Neural progenitor cell (in vitro differentiated cells): Measurements from ENCODE around the gene BLTP3A. TPM values are rescaled to one million over a fixed set of nuclear protein-coding genes. Genes with fewer than 3 reads are reported as not detected.
"Not testable (repeated sequence)": the region's sequence is repeated elsewhere in the genome, so short reads cannot be mapped to it uniquely, and the experiment has no call there.

Experiments
- DNase-seq: peaks from one replicate; pipeline ENCODE4 v3.0.0-alpha.2; 2016; ENCODE audit warnings: low spot score
- H2AFZ ChIP-seq: fragments of 200-600 bp; sonication (generic); replicated peaks from 2 replicates; pipeline ENCODE4 v1.6.1; 2016; ENCODE audit warnings: antibody characterized with exemption
- H3F3A ChIP-seq: fragments of 200-600 bp; sonication (generic); 2 replicates; pipeline ENCODE4 v1.6.1; 2016; ENCODE audit warnings: antibody characterized with exemption, low read depth
- H3K27ac ChIP-seq: fragments of 200-600 bp; sonication (generic); 2 replicates; pipeline ENCODE4 v1.5.1; 2016; ENCODE audit warnings: mild to moderate bottlenecking
- H3K27me3 ChIP-seq: fragments of 200-600 bp; sonication (generic); 2 replicates; pipeline ENCODE4 v1.6.1; 2016; ENCODE audit warnings: mild to moderate bottlenecking, moderate library complexity
- H3K36me3 ChIP-seq: fragments of 200-600 bp; sonication (generic); 2 replicates; pipeline ENCODE4 v1.5.1; 2016
- H3K4me1 ChIP-seq: fragments of 200-600 bp; sonication (generic); 2 replicates; pipeline ENCODE4 v1.6.1; 2016; ENCODE audit warnings: mixed run types
- H3K4me2 ChIP-seq: fragments of 200-600 bp; sonication (generic); 2 replicates; pipeline ENCODE4 v1.6.1; 2016
- H3K4me3 ChIP-seq: fragments of 200-600 bp; sonication (generic); 2 replicates; pipeline ENCODE4 v1.5.1; 2016
- H3K79me2 ChIP-seq: fragments of 200-600 bp; sonication (generic); 2 replicates; pipeline ENCODE4 v1.6.1; 2016; ENCODE audit warnings: low read depth
- H3K9ac ChIP-seq: fragments of 200-600 bp; sonication (generic); 2 replicates; pipeline ENCODE4 v1.6.1; 2016
- H3K9me3 ChIP-seq: fragments of 200-600 bp; sonication (generic); 2 replicates; pipeline ENCODE4 v1.5.1; 2016; ENCODE audit warnings: low read depth
- H4K20me1 ChIP-seq: fragments of 200-600 bp; sonication (generic); 2 replicates; pipeline ENCODE4 v1.6.1; 2016; ENCODE audit warnings: low read depth
- H3K27ac Mint-ChIP-seq: 3 replicates; pipeline ENCODE4 v1.8.0; 2021; ENCODE audit warnings: mixed read lengths
- H3K27me3 Mint-ChIP-seq: 2 replicates; pipeline ENCODE4 v1.8.0; 2022; ENCODE audit warnings: low read depth, mild to moderate bottlenecking, inconsistent platforms, moderate library complexity, mixed read lengths; ENCODE audit not compliant: insufficient read depth
- H3K36me3 Mint-ChIP-seq: 3 replicates; pipeline ENCODE4 v1.8.0; 2021; ENCODE audit warnings: mixed read lengths
- H3K4me1 Mint-ChIP-seq: 3 replicates; pipeline ENCODE4 v1.8.0; 2021; ENCODE audit warnings: mixed read lengths
- H3K4me3 Mint-ChIP-seq: 3 replicates; pipeline ENCODE4 v1.8.0; 2021; ENCODE audit warnings: mild to moderate bottlenecking, moderate library complexity, mixed read lengths
- H3K9me3 Mint-ChIP-seq: 3 replicates; pipeline ENCODE4 v1.8.0; 2020; ENCODE audit warnings: mixed read lengths
- CTCF ChIP-seq: fragments of 200-600 bp; sonication (generic); IDR thresholded peaks from 2 replicates; pipeline ENCODE4 v1.5.1; 2017; ENCODE audit warnings: antibody characterized with exemption, mild to moderate bottlenecking
- EZH2 ChIP-seq: fragments of 200-600 bp; sonication (generic); IDR thresholded peaks from 2 replicates; pipeline ENCODE4 v1.6.1; 2017; ENCODE audit warnings: antibody characterized with exemption, mild to moderate bottlenecking, moderate library complexity
- EZH2phosphoT487 ChIP-seq: fragments of 200-600 bp; sonication (generic); IDR thresholded peaks from 2 replicates; pipeline ENCODE4 v1.6.1; 2017; ENCODE audit warnings: antibody characterized with exemption
- total RNA-seq: library from RNA; depleted of rRNA; stranded (reverse); fragments of >200 nt; gene quantifications from 2 replicates; pipeline ENCODE4 v1.2.3, GENCODE V29; 2015; ENCODE audit warnings: low replicate concordance

The BLTP3A gene
- total RNA-seq, 1 donor from 2014 or later: 13.8 TPM

- H3F3A ChIP-seq: no peaks in the 10 kb centered on the region
- Mint-ChIP-seq H3K27me3 (no peaks in the 10 kb centered on the region), H3K9me3 (no peaks in the 10 kb centered on the region), H3K36me3 (no peaks in the 10 kb centered on the region), H3K4me3 (no peak overlapping the region), H3K27ac (no peak overlapping the region), H3K4me1 (peaks cover 10% of the 10 kb centered on the region)
- H3K9me3 ChIP-seq: no peaks in the 10 kb centered on the region
- no peak overlapping the region for H3K27ac ChIP-seq
- no peaks in the 10 kb centered on the region for H3K79me2 ChIP-seq
- H3K9ac ChIP-seq: no peak overlapping the region
- H3K4me3 ChIP-seq: no peak overlapping the region
- DNase-seq: no peak
- H3K27me3 ChIP-seq: no peaks in the 10 kb centered on the region
- no peaks in the 10 kb centered on the region for H3K4me1 ChIP-seq
- H4K20me1 ChIP-seq: no peaks in the 10 kb centered on the region
- H3K4me2 ChIP-seq: no peak overlapping the region
- H2AFZ ChIP-seq: no peak overlapping the region
- no peaks in the 10 kb centered on the region for H3K36me3 ChIP-seq
- no peak for TF ChIP-seq EZH2phosphoT487
- TF ChIP-seq EZH2: no peak
- no peak for TF ChIP-seq CTCF
Measured at GRCh38 chr6:34743625-34744293, 48.1 kb upstream of the BLTP3A start.

- not testable (repeated sequence) for H3K4me2 ChIP-seq, H3K9me3 Mint-ChIP-seq, H3K79me2 ChIP-seq, H3K27me3 ChIP-seq, H3K36me3 Mint-ChIP-seq, H4K20me1 ChIP-seq, H3K4me3 ChIP-seq, H3K9ac ChIP-seq, H3K4me3 Mint-ChIP-seq, H3K4me1 Mint-ChIP-seq, H3K27ac Mint-ChIP-seq, H3F3A ChIP-seq, DNase-seq, H2AFZ ChIP-seq, H3K9me3 ChIP-seq, H3K27me3 Mint-ChIP-seq, H3K27ac ChIP-seq, H3K36me3 ChIP-seq, H3K4me1 ChIP-seq
Measured at GRCh38 chr6:34744294-34744647, 47.6 kb upstream of the BLTP3A start.

DNA sequence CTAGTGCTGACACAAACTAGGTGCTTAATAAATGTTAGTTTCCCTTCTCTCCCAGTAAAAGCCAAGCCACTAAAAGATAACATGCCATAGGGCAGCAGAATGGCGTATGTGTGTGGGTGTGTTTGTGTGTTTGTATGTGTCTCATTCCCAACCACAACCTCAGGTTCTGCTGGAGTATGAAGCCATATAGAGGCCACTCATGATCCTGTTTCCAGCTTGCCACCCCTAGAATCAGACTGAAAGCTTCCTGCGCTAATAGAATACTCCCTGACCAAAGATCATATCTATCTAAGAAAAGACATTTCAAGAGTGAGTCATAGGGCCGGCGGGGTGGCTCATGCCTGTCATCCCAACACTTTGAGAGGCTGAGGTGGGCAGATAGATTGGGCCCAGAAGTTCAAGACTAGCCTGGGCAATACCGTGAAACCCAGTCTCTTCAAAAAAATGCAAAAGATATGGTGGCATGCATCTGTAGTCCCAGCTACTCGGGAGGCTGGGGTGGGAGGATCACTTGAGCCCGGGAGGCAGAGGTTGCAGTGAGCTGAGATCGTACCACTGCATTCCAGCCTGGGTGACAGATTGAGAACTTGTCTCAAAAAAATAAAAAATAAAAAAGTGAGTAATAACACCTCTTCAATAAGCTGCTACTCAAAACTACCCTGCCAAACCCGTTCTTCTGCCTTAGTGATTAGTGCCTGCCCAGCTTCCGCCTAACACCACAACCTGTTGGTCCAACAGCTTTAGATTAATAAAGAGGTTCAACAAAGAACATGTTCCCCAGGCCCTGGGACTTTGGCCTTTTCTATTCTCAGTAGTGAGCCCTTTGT is 46.4 kb upstream of the BLTP3A start:
- no peaks in the 10 kb centered on the region for H4K20me1 ChIP-seq
- H3K27ac ChIP-seq: no peak overlapping the region
- Mint-ChIP-seq H3K9me3 (no peaks in the 10 kb centered on the region), H3K4me1 (peaks cover 1% of the 10 kb centered on the region), H3K4me3 (no peak overlapping the region), H3K27ac (peak overlapping the region; percentile 73), H3K36me3 (no peaks in the 10 kb centered on the region), H3K27me3 (no peaks in the 10 kb centered on the region)
- no peak overlapping the region for H3K4me2 ChIP-seq
- H3K36me3 ChIP-seq: no peaks in the 10 kb centered on the region
- H3K79me2 ChIP-seq: no peaks in the 10 kb centered on the region
- no peak overlapping the region for H3K9ac ChIP-seq
- H3K9me3 ChIP-seq: no peaks in the 10 kb centered on the region
- no peaks in the 10 kb centered on the region for H3F3A ChIP-seq
- H2AFZ ChIP-seq: no peak overlapping the region
- TF ChIP-seq CTCF (no peak), EZH2 (no peak)
- H3K4me1 ChIP-seq: no peaks in the 10 kb centered on the region
- no peaks in the 10 kb centered on the region for H3K27me3 ChIP-seq
- no peak overlapping the region for H3K4me3 ChIP-seq
- DNase-seq: no peak
